CD4-positive, alpha-beta T cell treated with Interleukin-15 for 4 hours (primary cell): Measurements from ENCODE around the gene VAMP2.

ENCODE experiments used
- DNase-seq: peaks from one replicate; pipeline ENCODE4 v3.0.0-alpha.2; 2020; ENCODE audit warnings: low spot score

VAMP2 gene

DNA sequence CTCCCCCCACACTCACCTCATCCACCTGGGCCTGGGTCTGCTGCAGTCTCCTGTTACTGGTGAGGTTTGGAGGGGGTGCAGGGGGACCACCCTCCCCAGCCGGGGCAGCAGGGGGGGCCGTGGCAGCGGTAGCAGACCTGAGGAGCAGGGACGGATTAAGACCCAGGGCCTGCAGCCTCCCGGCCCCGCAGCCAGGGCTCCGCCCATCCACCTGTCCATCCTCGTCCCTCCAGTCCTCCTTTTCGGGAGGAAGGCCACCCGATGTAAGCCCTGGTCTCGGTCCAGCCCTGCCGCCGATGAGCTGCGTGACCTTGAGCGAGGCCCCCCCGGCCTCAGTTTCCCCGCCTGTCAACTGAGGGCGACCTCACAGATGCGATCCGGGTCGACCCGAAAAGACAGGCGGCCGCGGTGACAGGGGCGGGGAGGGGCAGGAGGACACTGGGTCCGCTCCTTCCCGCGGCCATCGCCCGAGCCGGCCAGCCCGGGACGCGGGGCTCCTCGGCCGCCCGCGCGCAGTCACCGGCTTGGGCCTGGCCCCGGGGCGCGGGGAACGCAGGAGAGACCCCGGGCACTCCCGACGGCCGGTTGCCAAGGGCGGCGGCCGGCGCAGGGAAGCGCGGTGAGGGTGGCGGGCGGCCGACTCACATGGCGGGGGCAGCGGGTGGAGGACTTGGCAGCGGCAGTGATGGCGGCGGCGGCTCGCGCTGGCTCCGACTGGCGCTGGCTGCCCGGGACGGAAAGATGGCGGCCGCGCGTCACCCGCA lies at the start of gene VAMP2:
TSS of gene VAMP2 (minus strand) at position 716 of the 764 bp plus-strand sequence. CDS start at position 647, 69 bp downstream.
- DNase-seq = peak; percentile 82

- DNase-seq = no peak
Observed at GRCh38 chr17:8210761-8211458, 48.2 kb upstream of the VAMP2 start.

- DNase-seq = peak; percentile 95
Observed at GRCh38 chr17:8209907-8210760, 47.4 kb upstream of the VAMP2 start, which contains the start of gene AURKB. AURKB (minus strand) TSS chr17:8210575; CDS start chr17:8210224, 351 bp downstream.

DNA sequence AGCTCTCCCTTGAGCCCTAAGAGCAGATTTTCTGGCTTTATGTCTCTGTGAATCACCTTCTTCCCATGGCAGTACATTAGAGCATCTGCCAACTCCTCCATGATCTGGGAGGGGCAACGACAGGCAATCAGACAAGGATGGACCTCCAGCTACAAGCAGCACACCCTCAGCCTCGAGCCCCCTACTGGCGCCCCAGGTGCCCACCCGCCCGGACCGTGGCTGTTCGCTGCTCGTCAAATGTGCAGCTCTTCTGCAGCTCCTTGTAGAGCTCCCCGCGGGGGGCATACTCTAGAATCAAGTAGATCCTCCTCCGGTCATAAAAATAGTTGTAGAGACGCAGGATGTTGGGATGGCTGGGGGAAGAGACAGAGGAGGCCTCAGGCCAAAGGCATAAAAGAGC lies 43.8 kb upstream of the VAMP2 start:
- DNase-seq = no peak

GRCh38 chr17:8204761-8205555 lies 42.2 kb upstream of the VAMP2 start:
- DNase-seq = no peak

- peak; percentile 78 for DNase-seq
Observed at GRCh38 chr17:8192070-8192815, 29.5 kb upstream of the VAMP2 start.

DNA sequence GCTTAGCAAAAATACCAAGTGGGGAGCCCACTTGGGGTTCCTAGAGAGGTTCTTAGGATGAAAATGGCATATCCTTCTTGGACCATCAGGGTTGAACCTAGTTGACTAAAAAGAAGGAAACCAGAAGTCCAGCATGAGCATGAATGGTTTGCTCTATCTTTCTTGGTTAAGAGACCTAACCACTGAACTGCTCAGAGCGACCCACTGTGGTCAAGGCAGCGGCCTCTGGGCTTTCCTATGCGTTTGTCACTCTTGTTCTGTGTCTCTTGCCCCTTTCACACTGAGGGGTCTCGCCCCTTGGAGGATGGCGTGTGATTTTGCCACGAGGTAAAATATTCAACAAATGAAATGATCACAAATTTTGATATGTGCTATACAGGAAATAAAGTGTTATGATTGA lies 27.8 kb upstream of the VAMP2 start:
- no peak for DNase-seq

GRCh38 chr17:8189711-8190477 lies 27.1 kb upstream of the VAMP2 start, which contains the start of gene BORCS6:
BORCS6 (minus strand) TSS chr17:8190180; CDS start chr17:8190140, 40 bp downstream.
- peak; percentile 96 for DNase-seq

- DNase-seq = no peak
Observed at GRCh38 chr17:8189041-8189710, 26.4 kb upstream of the VAMP2 start.

DNA sequence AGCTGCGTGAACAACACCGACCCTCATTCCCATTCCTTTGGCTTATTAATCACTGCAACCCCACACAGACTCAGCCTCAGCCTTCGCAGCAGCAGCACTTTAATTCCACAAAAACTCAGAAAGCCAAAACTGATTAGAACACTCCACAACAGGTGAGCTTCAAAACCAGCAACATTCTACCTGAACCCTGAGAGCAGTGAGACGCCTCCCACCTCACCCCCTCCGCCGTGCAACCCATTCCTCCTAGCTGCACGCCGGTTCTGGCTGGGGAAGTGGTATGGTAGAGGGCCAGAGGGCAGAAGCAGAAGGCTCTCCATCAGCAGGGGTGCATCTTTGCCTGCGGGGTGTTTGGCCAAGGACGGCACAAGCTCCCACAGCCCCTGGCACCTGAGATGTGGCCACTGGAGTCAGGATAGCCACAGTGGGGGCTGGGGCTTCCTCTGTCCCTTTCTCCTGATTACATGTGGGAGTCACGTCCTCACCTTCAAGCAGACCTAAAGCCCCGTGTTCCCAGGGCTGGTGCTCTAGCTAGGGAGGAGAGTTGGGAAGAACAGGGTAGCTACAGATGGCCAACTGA lies 25.6 kb upstream of the VAMP2 start:
- DNase-seq = no peak

- peak; percentile 94 for DNase-seq
Observed at GRCh38 chr17:8187517-8188262, 24.9 kb upstream of the VAMP2 start.

DNA sequence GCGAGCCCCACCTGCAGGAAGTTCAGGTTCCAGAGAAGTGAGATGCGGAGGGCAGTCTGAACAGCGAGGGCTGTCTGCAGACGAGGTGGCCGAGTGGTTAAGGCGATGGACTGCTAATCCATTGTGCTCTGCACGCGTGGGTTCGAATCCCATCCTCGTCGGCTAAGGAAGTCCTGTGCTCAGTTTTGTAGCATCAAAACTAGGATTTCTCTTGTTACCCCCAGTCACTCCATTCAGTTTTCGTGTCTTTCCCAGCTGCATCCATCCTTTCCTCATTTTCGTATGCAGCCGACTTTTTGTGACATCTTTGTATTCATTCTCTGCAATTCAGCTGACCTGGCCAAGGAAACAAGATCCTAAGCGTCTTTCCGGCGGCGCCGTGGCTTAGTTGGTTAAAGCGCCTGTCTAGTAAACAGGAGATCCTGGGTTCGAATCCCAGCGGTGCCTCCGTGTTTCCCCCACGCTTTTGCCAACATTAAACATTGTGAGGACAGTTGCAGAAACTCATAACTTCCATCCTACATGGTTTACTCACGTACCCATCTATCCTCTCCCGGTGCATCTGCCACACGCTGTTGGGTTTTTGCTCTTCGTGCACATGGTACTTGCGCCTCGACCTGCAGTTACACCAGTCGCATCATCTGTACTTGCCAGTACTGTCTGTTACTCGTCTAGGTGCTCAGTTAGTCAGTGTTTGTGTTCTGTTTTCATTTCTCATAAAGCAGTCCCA lies 24.2 kb upstream of the VAMP2 start:
- DNase-seq = peak; percentile 91

DNA sequence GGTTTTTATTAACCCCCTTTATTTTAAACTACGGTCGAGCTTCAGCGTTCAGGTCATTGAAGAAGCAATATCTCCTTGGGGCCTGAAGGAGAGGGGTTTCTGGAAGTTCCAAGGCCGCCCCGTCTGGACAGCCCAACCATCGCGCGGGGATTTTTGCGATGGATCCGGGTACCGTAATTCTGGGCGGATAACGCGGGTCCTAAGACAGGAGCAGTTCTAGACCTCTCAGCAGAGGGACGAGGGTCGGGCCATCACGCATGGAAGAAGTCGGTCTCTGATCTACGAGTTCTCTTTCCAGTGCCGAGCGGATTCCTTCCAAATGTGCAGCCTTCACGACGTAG lies 23.7 kb upstream of the VAMP2 start:
- DNase-seq = no peak

DNA sequence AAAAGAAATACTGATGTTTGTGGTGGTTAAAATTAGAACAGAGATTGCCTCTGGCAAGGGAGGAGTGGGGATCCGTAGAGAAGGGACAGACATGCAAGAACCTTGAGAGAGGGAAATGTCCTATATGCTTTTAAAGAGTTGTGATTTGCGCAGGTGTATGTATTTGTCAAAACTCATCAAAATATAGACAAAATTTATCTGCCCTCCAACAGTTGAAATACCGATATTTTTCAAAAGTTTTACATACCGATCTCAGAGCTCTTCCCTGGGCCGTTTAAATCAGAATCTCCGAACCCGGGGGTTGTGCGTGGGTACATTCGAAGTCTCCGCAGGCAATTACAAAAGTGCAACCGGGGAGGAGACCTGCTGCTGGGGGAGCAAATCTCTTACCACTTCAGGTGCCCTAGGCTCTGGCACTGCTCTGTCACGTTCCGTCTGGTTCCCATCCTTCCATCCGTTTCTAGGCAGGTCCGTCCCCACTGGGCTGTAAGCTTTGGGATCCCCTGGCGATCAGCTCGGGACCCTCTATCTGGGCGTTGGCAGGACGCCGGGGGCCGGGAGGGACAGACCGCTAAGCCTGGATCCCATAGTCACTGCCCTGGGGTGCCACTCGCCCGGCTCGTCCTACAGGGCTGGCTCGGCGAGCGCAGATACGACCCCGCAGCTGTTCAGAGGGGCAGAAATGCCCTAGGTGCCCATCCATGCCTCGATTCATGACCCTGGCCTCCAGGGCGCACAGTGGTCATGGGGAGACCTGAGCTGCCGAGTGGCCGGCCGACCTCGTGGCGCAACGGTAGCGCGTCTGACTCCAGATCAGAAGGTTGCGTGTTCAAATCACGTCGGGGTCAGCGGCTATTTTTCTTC lies 23.1 kb upstream of the VAMP2 start:
- DNase-seq = peak; percentile 89

DNA sequence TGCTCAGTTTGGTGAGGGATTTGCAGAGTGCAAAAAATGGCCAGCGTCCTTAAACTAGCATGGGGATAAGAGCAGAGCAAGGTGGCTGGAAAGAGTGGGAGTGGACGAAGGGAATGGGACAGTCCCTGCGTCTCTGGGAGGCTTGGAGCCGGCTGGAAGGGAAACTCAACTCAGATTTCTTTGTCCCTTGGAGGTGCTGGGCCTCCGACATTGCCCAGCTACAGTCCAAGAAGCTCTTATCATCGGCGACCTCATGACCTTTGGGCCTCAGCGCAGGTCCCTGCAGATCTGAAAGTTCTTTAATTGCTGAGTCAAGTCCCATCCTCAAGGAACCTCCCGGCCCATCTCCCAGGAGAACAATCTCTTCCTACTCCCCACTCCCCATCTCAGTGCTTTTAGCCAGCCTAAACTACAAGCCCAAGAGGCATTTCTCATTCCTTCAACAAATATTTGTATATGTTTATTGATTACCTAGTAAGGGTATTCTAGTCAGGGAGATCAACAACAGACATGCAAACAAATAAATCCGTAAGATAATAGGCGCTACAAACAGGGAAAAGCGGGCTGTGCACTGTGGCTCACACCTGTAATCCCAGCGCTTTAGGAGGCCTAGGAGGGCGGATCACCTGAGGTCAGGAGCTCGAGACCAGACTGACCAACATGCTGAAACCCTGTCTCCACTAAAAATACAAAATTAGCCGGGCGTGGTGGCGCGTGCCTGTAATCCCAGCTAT lies 14.4 kb upstream of the VAMP2 start:
- DNase-seq = no peak
